ENCODE results near the gene TLR6.

TLR6 gene

GRCh38 chr4:38869511-38869910 is 12.9 kb upstream of the TLR6 start:
- in situ Hi-C loops (cut with HindIII; ENCODE audit: low pct_ligation_motif_present, low pct_unique_long_range_greater_than_20kb, low sequenced_read_pairs) = no loop called here
- DNase-seq = no peak

- in situ Hi-C loops (cut with HindIII; ENCODE audit: low pct_ligation_motif_present, low pct_unique_long_range_greater_than_20kb, low sequenced_read_pairs) = no loop called here
- no peak for DNase-seq
Observed at GRCh38 chr4:38868059-38868960, 11.7 kb upstream of the TLR6 start.

- in situ Hi-C loops (cut with HindIII; ENCODE audit: low pct_ligation_motif_present, low pct_unique_long_range_greater_than_20kb, low sequenced_read_pairs) = no loop called here
- peak; percentile 81 for DNase-seq
Observed at GRCh38 chr4:38867478-38868058, 11.0 kb upstream of the TLR6 start, which contains the start of gene FAM114A1. FAM114A1 (plus strand) TSS chr4:38867806; CDS start chr4:38878079, 10,273 bp downstream.

GRCh38 chr4:38866973-38867477 is 10.4 kb upstream of the TLR6 start:
- in situ Hi-C loops (cut with HindIII; ENCODE audit: low pct_ligation_motif_present, low pct_unique_long_range_greater_than_20kb, low sequenced_read_pairs) = no loop called here

GRCh38 chr4:38865445-38865844 is 8.8 kb upstream of the TLR6 start:
- no peak for DNase-seq
- in situ Hi-C loops (cut with HindIII; ENCODE audit: low pct_ligation_motif_present, low pct_unique_long_range_greater_than_20kb, low sequenced_read_pairs) = no loop called here

More at GRCh38 chr4:38866973-38867477, 10.4 kb upstream of the TLR6 start:
- DNase-seq = no peak

- in situ Hi-C loops (cut with HindIII; ENCODE audit: low pct_ligation_motif_present, low pct_unique_long_range_greater_than_20kb, low sequenced_read_pairs) = no loop called here
- DNase-seq = no peak
Observed at GRCh38 chr4:38861791-38862190, 5.2 kb upstream of the TLR6 start.

- in situ Hi-C loops (cut with HindIII; ENCODE audit: low pct_ligation_motif_present, low pct_unique_long_range_greater_than_20kb, low sequenced_read_pairs) = no loop called here
- peak; percentile 60 for DNase-seq
Observed at GRCh38 chr4:38860788-38861424, 4.3 kb upstream of the TLR6 start.

- DNase-seq = peak; percentile 36
- in situ Hi-C loops (cut with HindIII; ENCODE audit: low pct_ligation_motif_present, low pct_unique_long_range_greater_than_20kb, low sequenced_read_pairs) = no loop called here
Observed at GRCh38 chr4:38859501-38859900, 2.9 kb upstream of the TLR6 start.

- DNase-seq = no peak
- in situ Hi-C loops (cut with HindIII; ENCODE audit: low pct_ligation_motif_present, low pct_unique_long_range_greater_than_20kb, low sequenced_read_pairs) = no loop called here
Observed at GRCh38 chr4:38858097-38858420, 1.4 kb upstream of the TLR6 start.

GRCh38 chr4:38857354-38858096 is 908 bp upstream of the TLR6 start:
- in situ Hi-C loops (cut with HindIII; ENCODE audit: low pct_ligation_motif_present, low pct_unique_long_range_greater_than_20kb, low sequenced_read_pairs) = no loop called here
- peak; percentile 87 for DNase-seq

- DNase-seq = no peak
- in situ Hi-C loops (cut with HindIII; ENCODE audit: low pct_ligation_motif_present, low pct_unique_long_range_greater_than_20kb, low sequenced_read_pairs) = no loop called here
Observed at GRCh38 chr4:38856046-38856445, 571 bp downstream of the TLR6 start.

GRCh38 chr4:38855466-38855865 is 1.2 kb downstream of the TLR6 start:
- no peak for DNase-seq

GRCh38 chr4:38846015-38846414 is 10.6 kb downstream of the TLR6 start:
- DNase-seq = no peak

More at GRCh38 chr4:38855466-38855865, 1.2 kb downstream of the TLR6 start:
- in situ Hi-C loops (cut with HindIII; ENCODE audit: low pct_ligation_motif_present, low pct_unique_long_range_greater_than_20kb, low sequenced_read_pairs) = no loop called here

GRCh38 chr4:38842994-38843393 is 13.6 kb downstream of the TLR6 start:
- DNase-seq = no peak
- in situ Hi-C loops (cut with HindIII; ENCODE audit: low pct_ligation_motif_present, low pct_unique_long_range_greater_than_20kb, low sequenced_read_pairs) = no loop called here

More at GRCh38 chr4:38846015-38846414, 10.6 kb downstream of the TLR6 start:
- in situ Hi-C loops (cut with HindIII; ENCODE audit: low pct_ligation_motif_present, low pct_unique_long_range_greater_than_20kb, low sequenced_read_pairs) = no loop called here

GRCh38 chr4:38837849-38838248 is 18.8 kb downstream of the TLR6 start:
- in situ Hi-C loops (cut with HindIII; ENCODE audit: low pct_ligation_motif_present, low pct_unique_long_range_greater_than_20kb, low sequenced_read_pairs) = no loop called here
- no peak for DNase-seq

- in situ Hi-C loops (cut with HindIII; ENCODE audit: low pct_ligation_motif_present, low pct_unique_long_range_greater_than_20kb, low sequenced_read_pairs) = no loop called here
- DNase-seq = no peak
Observed at GRCh38 chr4:38837334-38837733, 19.3 kb downstream of the TLR6 start.

GRCh38 chr4:38834570-38834969 is 22.0 kb downstream of the TLR6 start:
- in situ Hi-C loops (cut with HindIII; ENCODE audit: low pct_ligation_motif_present, low pct_unique_long_range_greater_than_20kb, low sequenced_read_pairs) = no loop called here
- no peak for DNase-seq

- DNase-seq = no peak
- in situ Hi-C loops (cut with HindIII; ENCODE audit: low pct_ligation_motif_present, low pct_unique_long_range_greater_than_20kb, low sequenced_read_pairs) = no loop called here
Observed at GRCh38 chr4:38832624-38833528, 23.7 kb downstream of the TLR6 start.

All from ACHN (cell line).